HepG2 (cell line): ENCODE data around the gene NSF. TPM values are rescaled to one million over a fixed set of nuclear protein-coding genes. Genes with fewer than 3 reads are reported as not detected.

Source experiments
- FOXP4 ChIP-seq: sonication (generic); formaldehyde crosslinking; IDR thresholded peaks from 2 replicates; pipeline ENCODE4 v1.4.0; 2020; ENCODE audit warnings: missing genetic modification reagents
- HNF4G ChIP-seq, 2 experiments: sonication (generic) in 1 of 2; formaldehyde crosslinking in 1 of 2; IDR thresholded peaks; 2 replicates each; pipeline versions ENCODE4 v1.4.0 to v1.6.1; 2011 to 2020; ENCODE audit warnings: borderline replicate concordance in 2 of 2, low read depth in 2 of 2, mild to moderate bottlenecking in 2 of 2, low read length in 1 of 2, missing genetic modification reagents in 1 of 2, moderate library complexity in 1 of 2
- HNRNPL ChIP-seq: fragments of 200-400 bp; formaldehyde crosslinking; IDR thresholded peaks from 2 replicates; pipeline ENCODE4 v1.6.1; 2017; ENCODE audit warnings: mild to moderate bottlenecking, low read depth, low read length
- MLX ChIP-seq: IDR thresholded peaks from 2 replicates; pipeline ENCODE4 v1.6.1; 2016
- PBX2 ChIP-seq: IDR thresholded peaks from 2 replicates; pipeline ENCODE4 v1.6.1; 2016; ENCODE audit warnings: control low read depth
- SOX6 ChIP-seq, 2 experiments: fragments of 450-650 bp in 1 of 2; sonication (generic) in 1 of 2; formaldehyde crosslinking in 1 of 2; IDR thresholded peaks; 2 replicates each; pipeline versions ENCODE4 v1.4.0 to v1.6.1; 2017 to 2020; ENCODE audit warnings: antibody characterized with exemption in 1 of 2, mild to moderate bottlenecking in 1 of 2, missing genetic modification reagents in 1 of 2
- TP53 ChIP-seq: sonication (generic); formaldehyde crosslinking; conservative IDR thresholded peaks from 2 replicates; pipeline ENCODE4 v1.4.0; 2020; ENCODE audit warnings: missing genetic modification reagents
- XRCC5 ChIP-seq: fragments of 200-400 bp; formaldehyde crosslinking; optimal IDR thresholded peaks from 2 replicates; pipeline ENCODE3; 2017; ENCODE audit warnings: mild to moderate bottlenecking, low read length
- ZBTB42 ChIP-seq: sonication (generic); formaldehyde crosslinking; IDR thresholded peaks from 2 replicates; pipeline ENCODE4 v1.5.0; 2020; ENCODE audit warnings: mild to moderate bottlenecking, missing genetic modification reagents
- ZHX2 ChIP-seq, 2 experiments: sonication (generic) in 1 of 2; formaldehyde crosslinking in 1 of 2; IDR thresholded peaks; 2 replicates each; pipeline versions ENCODE4 v1.6.1 to v1.9.0; 2014 to 2022; ENCODE audit warnings: antibody characterized with exemption in 1 of 2, borderline replicate concordance in 1 of 2, inconsistent platforms in 1 of 2, low read depth in 1 of 2, missing genetic modification reagents in 1 of 2
- ZMAT5 ChIP-seq: sonication (generic); formaldehyde crosslinking; IDR thresholded peaks from 2 replicates; pipeline ENCODE4 v1.5.0; 2020; ENCODE audit warnings: mild to moderate bottlenecking, low read depth, missing genetic modification reagents, borderline replicate concordance
- ZNF276 ChIP-seq: sonication (generic); formaldehyde crosslinking; IDR thresholded peaks from 2 replicates; pipeline ENCODE4 v1.4.0; 2020; ENCODE audit warnings: mild to moderate bottlenecking, low read depth, missing genetic modification reagents
- ZNF550 ChIP-seq: sonication (generic); formaldehyde crosslinking; IDR thresholded peaks from 2 replicates; pipeline ENCODE4 v1.4.0; 2020; ENCODE audit warnings: mild to moderate bottlenecking, missing genetic modification reagents, borderline replicate concordance
- ZNF776 ChIP-seq: sonication (generic); formaldehyde crosslinking; IDR thresholded peaks from 2 replicates; pipeline ENCODE4 v1.4.0; 2020; ENCODE audit warnings: mild to moderate bottlenecking, missing genetic modification reagents
- polyA plus RNA-seq, 8 experiments: library from polyadenylated mRNA; depleted of rRNA in 3 of 8; stranded (reverse) in 7 of 8; unstranded in 1 of 8; fragments of >200 nt; fragmentation: Illumina TruSeq in 4 of 8; extraction: Trizol in 4 of 8; gene quantifications; 2 replicates each; pipeline versions ENCODE4 v1.2.1 to v1.2.3, GENCODE V29; 2011 to 2016; ENCODE audit warnings: low read depth in 4 of 8, missing spikeins in 1 of 8, mixed read lengths in 1 of 8; ENCODE audit not compliant: insufficient read depth in 1 of 8
- total RNA-seq, 5 experiments: library from RNA; depleted of rRNA; stranded (reverse); fragments of >200 nt; fragmentation: Illumina TruSeq; extraction: Trizol; gene quantifications; 2 replicates each; pipeline ENCODE4 v1.2.3, GENCODE V29; 2016; ENCODE audit warnings: low read depth in 1 of 5

The NSF gene
- total and polyA plus RNA-seq, 2 of the 13 experiments (the other 11 are each of a cell fraction or from before 2014, with no cell fraction given) = 21.9 to 37.8 TPM

GRCh38 chr17:46772475-46773220, 182.2 kb downstream of the NSF start (continued):
- TF ChIP-seq ZNF276 (CRISPR knock-in tag) = 0 out of 2 replicates have a peak, but pooled peaks have one; percentile 2
- no peak for TF ChIP-seq PBX2 (CRISPR knock-in tag)
- TF ChIP-seq HNF4G (IDR thresholded peaks at IDR 0.05; ENCODE audit: borderline replicate concordance, low read depth, low read length) = peak; percentile 26; the same call in 1 of the 2 replicates
- no peak for TF ChIP-seq HNF4G (CRISPR knock-in tag; IDR thresholded peaks at IDR 0.05; ENCODE audit: borderline replicate concordance, low read depth)
- peak; percentile 41 for TF ChIP-seq XRCC5
- TF ChIP-seq ZNF550 = no peak
- TF ChIP-seq ZBTB42 (CRISPR knock-in tag) = no peak
- TF ChIP-seq HNRNPL = no peak
- no peak for TF ChIP-seq TP53 (CRISPR knock-in tag)
- TF ChIP-seq SOX6 (IDR thresholded peaks at IDR 0.05) = no peak
- peak; percentile 70; the same call in 1 of the 2 replicates for TF ChIP-seq SOX6 (CRISPR knock-in tag; IDR thresholded peaks at IDR 0.05)
- TF ChIP-seq FOXP4 (CRISPR knock-in tag) = 0 out of 2 replicates have a peak, but pooled peaks have one; percentile 3
- 0 out of 2 replicates have a peak, but pooled peaks have one; percentile 22 for TF ChIP-seq ZHX2 (IDR thresholded peaks at IDR 0.05; ENCODE audit: low read depth)
- TF ChIP-seq ZHX2 (CRISPR knock-in tag; IDR thresholded peaks at IDR 0.05; ENCODE audit: borderline replicate concordance) = no peak
- TF ChIP-seq ZNF776 (CRISPR knock-in tag) = no peak
- TF ChIP-seq ZMAT5 (CRISPR knock-in tag) = no peak
- no peak for TF ChIP-seq MLX (CRISPR knock-in tag)
